Right ventricle myocardium inferior (tissue), 1 donor: ENCODE results near the gene LRRC26. TPM values are rescaled to one million over a fixed set of nuclear protein-coding genes. Genes with fewer than 3 reads are reported as not detected.
A peak's percentile ranks its signal among the peaks of the same experiment; 100 is the strongest.

ENCODE experiments used
- ATAC-seq: fragments of 200-7000 bp; cut with Tn5 transposase; one replicate; pipeline ENCODE4 v1.9.1; 2020; ENCODE audit warnings: mild to moderate bottlenecking, moderate library complexity
- DNase-seq: peaks from one replicate; pipeline ENCODE4 v3.0.0; 2021; ENCODE audit errors: missing footprints
- intact Hi-C: fragments of 100-400 bp; cut with DNase I; formaldehyde crosslinking; loops from one replicate; pipeline ENCODE4 v1.11.0; 2022
- total RNA-seq: library from RNA; stranded (reverse); fragmentation: NEBNext Ultra II Directional; extraction: Animal tissue kit (Norgen Biotek cat#: 25700); gene quantifications from one replicate; pipeline ENCODE4 v1.2.1, GENCODE V29; 2021
- donor health status: DM: no; HTN: yes; CAD: no; lungs with severe emphysema.

Gene LRRC26
- total RNA-seq, 1 donor from 2014 or later: not detected

GRCh38 chr9:137188086-137188489 is 18.2 kb upstream of the LRRC26 start:
- no peak for DNase-seq
- ATAC-seq: peak; percentile 6
- intact Hi-C loops: loop anchor here (2.0 to 5.0 kb wide), 5 partner anchors 17 to 73 kb away; partner anchors contain the start of genes DPP7, NDOR1, RNF208 and TMEM203

DNA sequence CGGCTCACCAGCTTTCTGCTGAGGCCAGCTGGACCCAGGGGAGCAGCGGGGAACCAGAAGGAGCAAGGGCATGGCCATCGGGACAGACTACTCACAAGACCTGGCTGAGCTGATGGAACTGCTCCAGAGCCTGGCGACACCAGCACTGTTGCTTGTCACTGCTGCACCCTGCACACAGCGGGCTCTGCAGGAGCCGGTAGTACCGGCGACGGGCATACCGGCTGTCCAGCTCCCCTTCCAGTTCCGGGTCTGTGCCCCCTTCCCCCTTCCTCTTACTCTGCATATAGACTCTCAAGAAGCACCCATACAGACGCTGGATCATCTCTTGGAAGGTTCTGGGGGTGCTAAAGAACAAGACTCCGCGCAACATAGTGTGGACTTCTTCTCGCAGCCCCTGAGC is 17.5 kb upstream of the LRRC26 start:
- ATAC-seq (no peak), DNase-seq (no peak)
- intact Hi-C loops: loop anchor here (5.0 kb wide), 2 partner anchors 50 to 60 kb away; no protein-coding TSS in a partner anchor

- DNase-seq (no peak), ATAC-seq (no peak)
- intact Hi-C loops: loop anchor here (5.0 kb wide), 2 partner anchors 51 to 59 kb away; no protein-coding TSS in a partner anchor
These were observed 16.5 kb upstream of the LRRC26 start for GRCh38 chr9:137186385-137186784.

GRCh38 chr9:137185921-137186320 is 16.1 kb upstream of the LRRC26 start:
- DNase-seq (no peak), ATAC-seq (no peak)
- intact Hi-C loops: loop anchor here (5.0 kb wide), 2 partner anchors 51 to 59 kb away; no protein-coding TSS in a partner anchor

- intact Hi-C loops: loop anchor here (5.0 kb wide), 2 partner anchors 52 to 58 kb away; no protein-coding TSS in a partner anchor
- no peak for DNase-seq
- ATAC-seq: no peak
These were observed 15.2 kb upstream of the LRRC26 start for GRCh38 chr9:137184881-137185660.

- no peak for ATAC-seq
- DNase-seq: no peak
- intact Hi-C loops: no loop called here
These were observed 14.2 kb upstream of the LRRC26 start for GRCh38 chr9:137183980-137184595.

DNA sequence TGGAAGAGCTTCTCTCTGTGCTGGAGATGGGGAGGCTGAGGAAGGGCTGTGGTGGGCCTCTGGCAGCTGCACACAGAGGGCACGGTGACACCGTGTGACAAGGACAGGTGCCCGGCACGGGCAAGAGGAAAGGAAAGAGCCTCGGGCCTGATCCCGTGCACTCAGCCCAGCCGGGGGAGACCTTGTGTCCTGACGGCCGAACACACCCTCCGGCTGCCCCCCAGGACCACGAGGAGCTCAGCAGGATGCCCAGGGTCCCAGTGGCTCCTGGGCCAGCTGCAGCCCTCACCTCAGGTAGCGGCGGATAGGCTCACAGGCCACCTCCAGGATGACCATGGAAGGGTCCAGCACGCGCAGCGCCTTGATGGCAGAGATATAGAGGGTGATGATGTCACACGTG is 13.0 kb upstream of the LRRC26 start:
- intact Hi-C loops: no loop called here
- no peak for DNase-seq
- ATAC-seq: no peak

DNA sequence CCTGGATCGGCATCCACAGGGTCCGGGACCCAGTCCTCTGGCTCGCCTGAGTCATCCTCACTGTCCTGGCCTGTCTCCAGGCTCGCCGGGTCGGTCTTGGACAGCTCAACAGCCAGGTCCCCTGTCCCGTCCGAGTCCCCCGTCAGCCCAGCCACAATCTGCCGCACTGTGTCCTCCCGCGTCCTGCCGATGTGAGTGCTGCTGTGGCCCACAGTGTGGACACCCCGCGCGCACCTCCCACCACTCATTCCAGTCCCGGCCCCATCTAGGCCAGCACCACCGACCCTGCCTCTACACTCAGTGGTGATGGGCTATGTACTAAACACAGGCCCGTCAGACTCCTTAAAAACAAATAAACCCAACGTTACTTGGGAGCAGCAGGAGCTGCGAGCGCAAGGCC is 11.8 kb upstream of the LRRC26 start:
- ATAC-seq (no peak), DNase-seq (no peak)
- intact Hi-C loops: no loop called here

DNA sequence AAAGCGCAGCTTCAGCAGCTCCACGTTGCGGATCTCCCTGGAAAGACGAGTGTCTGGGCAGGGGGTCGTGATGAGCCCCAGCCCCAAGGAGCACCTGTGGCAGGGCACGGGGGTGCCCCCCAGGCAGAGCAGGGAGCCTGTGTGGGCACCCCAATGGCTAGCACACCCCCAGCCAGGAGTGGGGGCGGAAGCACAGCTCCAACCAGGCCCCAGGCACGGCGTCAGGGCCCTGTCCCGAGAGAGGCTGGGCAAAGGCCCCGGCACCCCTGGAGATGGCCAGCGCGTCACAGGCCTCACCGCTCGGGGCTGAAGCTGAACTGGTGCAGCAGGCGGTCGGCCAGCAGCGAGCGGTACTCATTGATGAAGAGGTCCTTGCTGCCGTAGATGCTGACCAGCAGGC is 10.6 kb upstream of the LRRC26 start:
- ATAC-seq: no peak

GRCh38 chr9:137179761-137180160 is 9.9 kb upstream of the LRRC26 start:
- ATAC-seq: no peak
- intact Hi-C loops: no loop called here
- DNase-seq: no peak

More for the DNA sequence above, 10.6 kb upstream of the LRRC26 start:
- intact Hi-C loops: no loop called here
- no peak for DNase-seq

DNA sequence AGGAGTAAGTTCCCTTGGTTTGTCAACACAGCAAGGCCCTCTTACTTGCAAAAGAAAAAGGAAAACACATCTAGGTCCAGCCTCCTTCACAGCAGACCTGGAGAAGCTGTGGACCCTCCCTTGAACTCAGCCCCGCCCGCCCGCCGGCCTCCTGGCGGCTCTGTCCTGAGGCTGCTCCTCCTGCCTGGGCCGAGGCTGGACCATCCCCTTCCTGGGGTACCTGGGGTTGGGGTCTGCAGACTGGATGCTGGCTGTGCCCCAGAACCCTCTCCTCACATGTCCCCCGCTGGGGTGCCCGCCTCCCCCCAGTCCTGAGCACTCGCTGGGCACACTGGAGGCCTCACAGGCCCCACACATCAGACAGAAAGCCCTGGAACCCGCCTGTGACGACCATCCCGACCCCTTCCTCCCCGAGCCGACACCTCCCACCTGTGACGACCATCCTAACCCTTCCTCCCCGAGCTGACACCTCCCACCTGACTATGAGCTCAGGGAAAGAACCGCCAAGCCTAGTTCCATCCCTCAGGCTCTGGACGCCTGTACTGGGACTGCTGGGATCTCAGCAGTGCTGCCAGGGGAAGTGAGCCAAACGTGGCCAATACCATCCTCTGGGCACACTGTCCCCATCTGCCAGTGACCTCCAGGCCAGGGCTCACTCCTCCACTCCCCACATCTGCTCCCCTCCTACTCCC is 9.2 kb upstream of the LRRC26 start:
- no peak for DNase-seq
- no peak for ATAC-seq
- intact Hi-C loops: no loop called here

- intact Hi-C loops: no loop called here
- ATAC-seq (no peak), DNase-seq (no peak)
These were observed 8.5 kb upstream of the LRRC26 start for GRCh38 chr9:137178201-137178938.

GRCh38 chr9:137176302-137177182 is 6.7 kb upstream of the LRRC26 start:
- ATAC-seq: peak; percentile 11
- intact Hi-C loops: no loop called here
- DNase-seq: no peak

DNA sequence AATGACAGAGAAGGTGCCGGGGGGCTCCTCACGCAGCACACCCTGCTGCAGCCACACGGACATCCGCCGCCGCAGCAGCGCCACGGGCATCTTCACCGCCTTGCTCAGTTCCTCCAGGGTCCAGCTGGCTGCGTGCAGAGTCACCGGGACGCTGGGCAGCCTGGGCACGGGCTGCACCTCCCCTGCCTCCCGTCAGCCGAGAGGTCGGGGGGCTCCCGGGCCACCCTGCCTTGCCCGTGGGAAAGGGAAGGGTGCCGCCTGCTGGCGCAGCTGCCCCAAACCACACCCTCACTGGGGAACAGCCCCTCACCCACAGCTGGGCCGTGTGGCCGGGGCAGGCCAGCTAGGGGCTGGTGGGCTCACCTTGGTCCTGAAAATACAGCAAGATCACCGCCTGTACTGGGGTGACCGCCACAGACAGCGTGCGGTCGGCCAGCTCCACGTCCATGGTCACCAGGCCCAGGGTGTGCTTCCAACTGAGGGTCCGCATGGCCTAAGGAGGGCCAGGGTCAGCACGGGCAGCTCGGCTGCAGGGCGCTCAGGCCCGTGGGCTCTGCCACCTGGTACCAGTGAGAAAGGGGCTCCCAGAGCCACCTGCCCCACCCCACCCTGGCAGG is 5.6 kb upstream of the LRRC26 start:
- intact Hi-C loops: no loop called here
- DNase-seq (no peak), ATAC-seq (peak; percentile 15)

GRCh38 chr9:137174722-137175293 is 5.0 kb upstream of the LRRC26 start:
- intact Hi-C loops: no loop called here
- no peak for ATAC-seq
- DNase-seq: no peak

DNA sequence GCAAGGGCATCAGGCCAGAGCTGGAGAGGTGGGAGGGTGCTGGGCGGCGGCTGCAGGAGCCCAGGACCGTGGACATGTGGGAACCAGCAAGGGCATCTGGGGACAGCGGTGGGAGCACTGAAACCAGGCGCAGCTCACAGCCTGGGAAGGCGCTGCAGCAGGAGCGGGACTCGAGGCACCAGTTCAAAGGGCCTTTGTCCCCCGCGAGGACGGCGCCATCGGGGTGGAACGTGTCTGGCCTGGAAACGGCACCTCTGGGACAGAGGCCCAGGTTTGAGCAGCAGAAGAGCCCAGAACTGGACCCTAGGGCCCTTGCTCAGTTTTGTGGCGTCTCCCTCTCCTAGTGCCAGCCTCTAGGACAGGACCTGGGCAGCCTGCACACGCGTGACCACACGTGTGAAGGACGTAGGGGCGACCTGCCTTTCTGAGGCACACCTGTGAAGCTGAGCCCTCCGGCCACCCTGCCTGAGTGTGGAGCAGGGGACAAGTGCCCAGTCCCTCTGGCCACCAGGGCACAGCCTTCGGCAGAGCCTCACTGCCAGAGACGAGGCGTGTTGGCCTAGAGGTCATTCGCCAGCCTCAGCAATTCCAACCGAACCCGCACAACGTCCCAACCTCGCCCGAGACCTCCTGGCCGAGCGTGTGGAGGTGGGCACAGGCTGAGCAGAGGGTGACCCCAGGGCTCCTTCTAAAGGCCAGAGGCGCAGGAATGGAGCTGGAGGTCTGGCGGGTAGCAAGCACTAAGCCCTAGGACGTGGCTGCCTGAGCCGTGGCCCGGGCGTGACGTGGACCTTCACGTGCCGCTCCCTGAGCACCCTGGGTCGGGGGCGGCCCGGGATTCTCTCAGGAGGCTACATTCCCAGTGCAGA is 4.2 kb upstream of the LRRC26 start:
- no peak for ATAC-seq
- DNase-seq: no peak
- intact Hi-C loops: no loop called here
